ENCODE data around the gene DHRS2. TPM values are rescaled to one million over a fixed set of nuclear protein-coding genes. Genes with fewer than 3 reads are reported as not detected.
A peak's percentile ranks its signal among the peaks of the same experiment; 100 is the strongest.

The DHRS2 gene
- total RNA-seq, 3 donors from 2014 or later, result 0.26 to 0.34 TPM; not detected in 1

DNA sequence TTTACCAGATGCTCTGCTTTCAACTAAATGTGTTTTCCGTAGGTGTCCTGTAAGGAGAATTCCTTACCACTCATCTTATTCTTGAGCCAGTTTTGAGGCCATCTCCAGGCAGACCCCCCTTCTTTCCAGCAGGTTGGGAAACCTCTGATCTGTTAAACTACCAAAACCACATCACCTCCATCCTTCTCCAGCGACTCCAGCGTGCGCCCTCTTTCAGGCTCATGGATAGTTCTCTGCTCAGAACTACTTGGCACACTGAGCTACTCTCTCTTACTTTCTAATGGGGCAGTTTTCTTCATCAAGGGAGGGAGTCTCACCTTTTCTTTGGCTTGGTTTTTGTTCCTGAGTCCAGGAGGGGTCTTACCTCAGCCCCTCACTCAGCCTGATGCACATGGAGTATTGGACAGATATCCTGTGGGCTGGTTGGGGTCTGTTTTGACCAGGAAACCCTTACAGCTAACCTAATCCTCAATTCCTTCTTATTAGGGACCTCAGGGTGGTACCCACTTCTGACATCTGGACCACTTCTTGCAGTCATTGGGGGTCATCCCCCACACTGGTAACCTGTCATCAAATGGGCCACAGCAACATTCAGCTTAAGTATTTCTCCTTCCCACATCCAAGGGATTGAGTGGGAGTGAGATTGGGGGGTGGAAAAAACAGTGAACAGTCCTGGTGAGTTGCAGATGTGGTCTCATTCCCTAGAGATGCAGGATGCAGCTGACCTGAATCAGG is 5.2 kb downstream of the DHRS2 start:
- ATAC-seq (no peak), DNase-seq (no peak)
- TF ChIP-seq, protein P1, sequence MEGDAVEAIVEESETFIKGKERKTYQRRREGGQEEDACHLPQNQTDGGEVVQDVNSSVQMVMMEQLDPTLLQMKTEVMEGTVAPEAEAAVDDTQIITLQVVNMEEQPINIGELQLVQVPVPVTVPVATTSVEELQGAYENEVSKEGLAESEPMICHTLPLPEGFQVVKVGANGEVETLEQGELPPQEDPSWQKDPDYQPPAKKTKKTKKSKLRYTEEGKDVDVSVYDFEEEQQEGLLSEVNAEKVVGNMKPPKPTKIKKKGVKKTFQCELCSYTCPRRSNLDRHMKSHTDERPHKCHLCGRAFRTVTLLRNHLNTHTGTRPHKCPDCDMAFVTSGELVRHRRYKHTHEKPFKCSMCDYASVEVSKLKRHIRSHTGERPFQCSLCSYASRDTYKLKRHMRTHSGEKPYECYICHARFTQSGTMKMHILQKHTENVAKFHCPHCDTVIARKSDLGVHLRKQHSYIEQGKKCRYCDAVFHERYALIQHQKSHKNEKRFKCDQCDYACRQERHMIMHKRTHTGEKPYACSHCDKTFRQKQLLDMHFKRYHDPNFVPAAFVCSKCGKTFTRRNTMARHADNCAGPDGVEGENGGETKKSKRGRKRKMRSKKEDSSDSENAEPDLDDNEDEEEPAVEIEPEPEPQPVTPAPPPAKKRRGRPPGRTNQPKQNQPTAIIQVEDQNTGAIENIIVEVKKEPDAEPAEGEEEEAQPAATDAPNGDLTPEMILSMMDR (IDR thresholded peaks at IDR 0.05), result no peak
- intact Hi-C loops (cut with DNase I, micrococcal nuclease), result no loop called here
- no peak overlapping the region for H3K4me3 ChIP-seq
- H3K4me1 ChIP-seq (ENCODE audit: low read depth), result peaks cover 4% of the 10 kb centered on the region
- no peaks in the 10 kb centered on the region for H3K36me3 ChIP-seq (ENCODE audit: low read depth)
- no peaks in the 10 kb centered on the region for H3K9me3 ChIP-seq

DNA sequence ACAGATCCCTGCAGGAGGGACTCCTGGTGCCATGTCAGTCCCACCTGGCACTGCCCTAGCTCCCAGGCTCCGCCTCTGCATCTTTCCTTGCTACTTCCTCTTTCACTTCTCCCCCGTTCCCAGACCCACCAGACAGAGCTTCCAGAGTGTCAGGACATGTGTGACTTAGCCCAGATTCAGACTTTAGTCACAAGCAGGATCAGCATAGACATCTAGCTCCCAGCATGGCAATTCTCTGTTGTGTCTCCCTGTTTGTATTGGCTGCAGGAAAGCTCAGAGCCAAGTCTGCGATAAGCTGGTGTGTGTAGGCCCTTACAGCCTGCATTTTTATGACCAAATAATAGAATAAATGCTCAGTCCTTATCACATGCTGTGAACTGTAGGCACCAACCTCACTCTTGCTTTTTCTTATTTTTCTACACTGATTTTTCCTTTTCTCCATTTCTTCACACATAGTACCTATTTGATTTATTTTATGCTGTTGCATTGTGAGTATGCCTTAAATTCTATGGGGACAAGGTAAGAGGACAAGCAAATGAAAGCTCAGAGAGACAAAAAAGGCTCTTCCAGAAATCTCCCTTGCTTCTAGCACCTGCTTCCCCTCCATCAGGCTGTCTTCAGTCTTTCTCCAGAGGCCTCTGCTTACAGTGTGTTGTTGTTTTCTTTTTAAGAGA is 5.9 kb downstream of the DHRS2 start:
- ATAC-seq (peak; percentile 79), DNase-seq (peak in 2 of 3 donors; percentile 42 to 48)
- Histone ChIP-seq H3K4me1 (ENCODE audit: low read depth) (peaks cover 4% of the 10 kb centered on the region), H3K9me3 (no peaks in the 10 kb centered on the region), H3K36me3 (ENCODE audit: low read depth) (no peaks in the 10 kb centered on the region), H3K4me3 (no peak overlapping the region)
- TF ChIP-seq, protein P1 (IDR thresholded peaks at IDR 0.05), result no peak
- intact Hi-C loops (cut with DNase I, micrococcal nuclease), result no loop called here

DNA sequence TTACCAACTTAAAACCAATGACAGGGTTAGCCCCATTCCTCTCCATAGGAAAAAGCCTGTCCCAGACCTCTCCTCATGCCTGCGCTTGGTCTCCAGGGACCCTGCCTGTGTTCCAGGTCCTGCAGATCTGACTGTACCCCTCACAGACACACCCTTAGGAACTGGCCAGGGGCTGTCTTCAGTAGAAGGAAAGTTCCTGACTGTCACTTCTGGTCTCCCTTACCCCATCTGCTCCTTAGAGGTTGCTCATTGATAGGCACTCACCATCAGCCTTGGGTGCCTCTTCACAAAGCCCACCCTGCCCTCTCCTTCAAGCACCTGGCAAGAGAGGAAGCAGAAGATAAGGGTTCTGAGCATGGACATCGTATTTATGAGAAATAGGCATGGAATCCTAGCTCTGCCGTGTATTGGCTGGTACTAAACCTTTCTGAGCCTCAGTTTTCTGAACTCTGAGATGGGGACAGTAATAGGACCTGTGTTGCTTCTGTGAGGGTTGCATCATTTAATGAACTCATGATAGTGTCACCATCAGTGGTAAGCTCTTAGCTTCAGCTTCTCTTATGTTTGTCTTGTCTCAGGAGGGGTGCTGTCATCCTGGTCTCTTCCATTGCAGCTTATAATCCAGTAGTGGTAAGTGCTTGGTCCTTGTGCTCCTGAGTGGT is 7.5 kb downstream of the DHRS2 start:
- intact Hi-C loops (cut with DNase I, micrococcal nuclease), result no loop called here
- H3K4me3 ChIP-seq, result no peak overlapping the region
- ATAC-seq (no peak), DNase-seq (no peak)
- TF ChIP-seq, protein P1 (IDR thresholded peaks at IDR 0.05), result no peak
- H3K4me1 ChIP-seq (ENCODE audit: low read depth), result peaks cover 4% of the 10 kb centered on the region
- H3K9me3 ChIP-seq, result no peaks in the 10 kb centered on the region
- no peaks in the 10 kb centered on the region for H3K36me3 ChIP-seq (ENCODE audit: low read depth)

DNA sequence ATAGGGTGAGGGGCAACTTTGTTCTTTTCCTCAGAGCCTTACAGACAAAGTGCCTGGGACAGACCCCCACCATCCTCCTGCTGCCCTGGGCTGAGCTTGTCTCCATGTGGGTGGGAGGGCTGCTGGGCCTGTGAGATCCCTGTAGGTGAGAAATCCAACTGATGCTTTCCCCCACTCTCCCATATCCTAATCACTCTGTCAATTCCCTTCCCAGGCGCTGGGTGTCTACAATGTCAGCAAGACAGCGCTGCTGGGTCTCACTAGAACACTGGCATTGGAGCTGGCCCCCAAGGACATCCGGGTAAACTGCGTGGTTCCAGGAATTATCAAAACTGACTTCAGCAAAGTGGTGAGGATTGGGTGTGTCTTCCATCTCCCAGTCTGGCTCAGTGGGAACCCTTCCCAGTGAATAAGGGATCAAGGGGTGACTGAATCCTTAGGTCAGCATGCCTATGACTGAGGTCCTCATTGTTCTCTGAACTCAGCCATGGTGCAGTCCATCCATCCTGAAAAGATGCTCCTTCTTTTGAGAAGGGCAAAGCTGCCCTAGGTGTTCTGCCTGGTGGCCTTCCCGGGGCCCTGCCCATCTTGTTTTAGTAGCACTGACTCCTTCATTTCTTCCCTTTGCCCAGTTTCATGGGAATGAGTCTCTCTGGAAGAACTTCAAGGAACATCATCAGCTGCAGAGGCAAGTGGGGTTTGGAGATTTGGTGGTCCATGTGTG is 8.2 kb downstream of the DHRS2 start:
- H3K4me1 ChIP-seq (ENCODE audit: low read depth), result peaks cover 4% of the 10 kb centered on the region
- no peaks in the 10 kb centered on the region for H3K9me3 ChIP-seq
- DNase-seq (no peak), ATAC-seq (no peak)
- intact Hi-C loops (cut with DNase I, micrococcal nuclease), result no loop called here
- no peaks in the 10 kb centered on the region for H3K36me3 ChIP-seq (ENCODE audit: low read depth)
- no peak overlapping the region for H3K4me3 ChIP-seq
- TF ChIP-seq, protein P1 (IDR thresholded peaks at IDR 0.05), result no peak

DNA sequence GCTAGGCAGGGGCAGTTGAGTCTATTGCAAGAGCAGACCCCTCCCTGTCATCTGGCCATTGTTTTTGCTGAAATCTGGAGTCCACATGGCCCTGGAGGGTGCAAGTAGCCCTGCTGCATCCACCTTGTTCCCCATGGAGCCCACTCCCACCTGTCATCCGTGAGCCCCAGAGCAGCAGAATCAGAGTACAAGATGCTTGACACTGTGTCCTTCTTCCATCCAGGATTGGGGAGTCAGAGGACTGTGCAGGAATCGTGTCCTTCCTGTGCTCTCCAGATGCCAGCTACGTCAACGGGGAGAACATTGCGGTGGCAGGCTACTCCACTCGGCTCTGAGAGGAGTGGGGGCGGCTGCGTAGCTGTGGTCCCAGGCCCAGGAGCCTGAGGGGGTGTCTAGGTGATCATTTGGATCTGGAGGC is 8.8 kb downstream of the DHRS2 start:
- DNase-seq (no peak), ATAC-seq (no peak)
- intact Hi-C loops (cut with DNase I, micrococcal nuclease), result no loop called here
- Histone ChIP-seq H3K36me3 (ENCODE audit: low read depth) (no peaks in the 10 kb centered on the region), H3K9me3 (no peaks in the 10 kb centered on the region), H3K4me1 (ENCODE audit: low read depth) (peaks cover 4% of the 10 kb centered on the region), H3K4me3 (no peak overlapping the region)
- TF ChIP-seq, protein P1 (IDR thresholded peaks at IDR 0.05), result no peak
